ENCODE data around the gene SLC24A1.

Gene SLC24A1

GRCh38 chr15:65619626-65620290, 2.0 kb upstream of the SLC24A1 start:
- DNase-seq: no peak

GRCh38 chr15:65620833-65621232, 905 bp upstream of the SLC24A1 start:
- DNase-seq: no peak

- no peak for DNase-seq
These were observed 1.4 kb downstream of the SLC24A1 start for GRCh38 chr15:65623103-65623502.

GRCh38 chr15:65626856-65627255, 5.1 kb downstream of the SLC24A1 start:
- no peak for DNase-seq

GRCh38 chr15:65629548-65629947, 7.8 kb downstream of the SLC24A1 start:
- DNase-seq: no peak

- DNase-seq: no peak
These were observed 9.0 kb downstream of the SLC24A1 start for GRCh38 chr15:65630760-65631159.

GRCh38 chr15:65631503-65631902, 9.8 kb downstream of the SLC24A1 start:
- DNase-seq: no peak

- no peak for DNase-seq
These were observed 11.1 kb downstream of the SLC24A1 start for GRCh38 chr15:65632780-65633375.

- no peak for DNase-seq
These were observed 12.0 kb downstream of the SLC24A1 start for GRCh38 chr15:65633752-65634151.

GRCh38 chr15:65634356-65634755, 12.6 kb downstream of the SLC24A1 start:
- no peak for DNase-seq

- no peak for DNase-seq
These were observed 16.4 kb downstream of the SLC24A1 start for GRCh38 chr15:65638109-65638508.

GRCh38 chr15:65638681-65639089, 16.9 kb downstream of the SLC24A1 start:
- DNase-seq: no peak

GRCh38 chr15:65639509-65639908, 17.8 kb downstream of the SLC24A1 start:
- DNase-seq: no peak

- no peak for DNase-seq
These were observed 20.2 kb downstream of the SLC24A1 start for GRCh38 chr15:65641768-65642475.

GRCh38 chr15:65642594-65642993, 20.9 kb downstream of the SLC24A1 start:
- no peak for DNase-seq

- no peak for DNase-seq
These were observed 22.5 kb downstream of the SLC24A1 start for GRCh38 chr15:65644282-65644681.

GRCh38 chr15:65645392-65645791, 23.7 kb downstream of the SLC24A1 start:
- DNase-seq: no peak

GRCh38 chr15:65646486-65646885, 24.7 kb downstream of the SLC24A1 start:
- no peak for DNase-seq

GRCh38 chr15:65650312-65651041, 28.7 kb downstream of the SLC24A1 start:
- DNase-seq: no peak

GRCh38 chr15:65651042-65651322, 29.2 kb downstream of the SLC24A1 start:
- no peak for DNase-seq

GRCh38 chr15:65651831-65652749, 30.4 kb downstream of the SLC24A1 start:
- no peak for DNase-seq

- DNase-seq: no peak
These were observed 31.6 kb downstream of the SLC24A1 start for GRCh38 chr15:65653341-65653740.
